HEK293T (cell line): Measurements from ENCODE around the gene RBM44.
"Not testable (repeated sequence)": the region's sequence is repeated elsewhere in the genome, so short reads cannot be mapped to it uniquely, and the experiment has no call there.

Source experiments
- CTCF ChIA-PET: fragments of 350-600 bp; formaldehyde crosslinking; extraction: SDS; loops from one replicate; lab custom pipeline; 2021; ENCODE audit warnings: antibody characterized with exemption, inconsistent platforms; lab: Yijun Ruan, JAX
- POLR2A ChIA-PET: fragments of 350-600 bp; formaldehyde crosslinking; extraction: SDS; loops from one replicate; lab custom pipeline; 2020; ENCODE audit warnings: antibody characterized with exemption, inconsistent platforms; lab: Yijun Ruan, JAX
- DNase-seq: peaks from one replicate; pipeline ENCODE4 v3.0.0; 2012; ENCODE audit warnings: mixed read lengths; ENCODE audit errors: extremely low spot score
- ARNT ChIP-seq: fragments of 450-650 bp; IDR thresholded peaks from 2 replicates; pipeline ENCODE4 v1.6.1; 2017; ENCODE audit warnings: mild to moderate bottlenecking
- BHLHE40 ChIP-seq: fragments of 450-650 bp; IDR thresholded peaks from 2 replicates; pipeline ENCODE4 v1.6.1; 2016; ENCODE audit warnings: mild to moderate bottlenecking, moderate library complexity, borderline replicate concordance
- CTBP1 ChIP-seq: fragments of 450-650 bp; IDR thresholded peaks from 2 replicates; pipeline ENCODE4 v1.6.1; 2016; ENCODE audit warnings: borderline replicate concordance
- ELF4 ChIP-seq: fragments of 450-650 bp; IDR thresholded peaks from 2 replicates; pipeline ENCODE4 v1.6.1; 2017; ENCODE audit warnings: antibody characterized with exemption
- FOXA1 ChIP-seq: fragments of 450-650 bp; IDR thresholded peaks from 2 replicates; pipeline ENCODE4 v1.6.1; 2016; ENCODE audit warnings: mild to moderate bottlenecking
- FOXK2 ChIP-seq: fragments of 450-650 bp; IDR thresholded peaks from 2 replicates; pipeline ENCODE4 v1.6.1; 2016; ENCODE audit warnings: mild to moderate bottlenecking
- FOXM1 ChIP-seq: fragments of 450-650 bp; IDR thresholded peaks from 2 replicates; pipeline ENCODE4 v1.6.1; 2017; ENCODE audit warnings: mild to moderate bottlenecking, borderline replicate concordance
- HDGF ChIP-seq: fragments of 450-650 bp; IDR thresholded peaks from 2 replicates; pipeline ENCODE4 v1.6.1; 2017; ENCODE audit warnings: antibody characterized with exemption, borderline replicate concordance
- L3MBTL2 ChIP-seq: fragments of 450-650 bp; conservative IDR thresholded peaks from 2 replicates; pipeline ENCODE4 v1.6.1; 2016; ENCODE audit warnings: mild to moderate bottlenecking
- LEF1 ChIP-seq: fragments of 450-650 bp; IDR thresholded peaks from 2 replicates; pipeline ENCODE4 v1.6.1; 2017; ENCODE audit warnings: mild to moderate bottlenecking, borderline replicate concordance
- NFRKB ChIP-seq: fragments of 450-650 bp; IDR thresholded peaks from 2 replicates; pipeline ENCODE4 v1.6.1; 2016; ENCODE audit warnings: mild to moderate bottlenecking, moderate library complexity
- SP1 ChIP-seq: fragments of 450-650 bp; IDR thresholded peaks from 2 replicates; pipeline ENCODE4 v1.6.1; 2017
- SUZ12 ChIP-seq: fragments of 450-650 bp; IDR thresholded peaks from 2 replicates; pipeline ENCODE4 v1.6.1; 2016; ENCODE audit warnings: mild to moderate bottlenecking
- TARDBP ChIP-seq: fragments of 450-650 bp; IDR thresholded peaks from 2 replicates; pipeline ENCODE4 v1.6.1; 2016
- ZNF384 ChIP-seq: fragments of 450-650 bp; IDR thresholded peaks from 2 replicates; pipeline ENCODE4 v1.6.1; 2016
- TF ChIP-seq, protein P1 (sequence below): fragments of 450-650 bp; IDR thresholded peaks from 2 replicates; pipeline ENCODE4 v1.6.1; 2016

RBM44 gene

GRCh38 chr2:237798236-237799059 lies at the start of gene RBM44:
Gene RBM44 (plus strand): TSS chr2:237798779. CDS start chr2:237813610, 14,831 bp downstream.
- POLR2A ChIA-PET = no interaction called here
- no peak for TF ChIP-seq HDGF
- TF ChIP-seq TARDBP = no peak
- TF ChIP-seq, protein P1, sequence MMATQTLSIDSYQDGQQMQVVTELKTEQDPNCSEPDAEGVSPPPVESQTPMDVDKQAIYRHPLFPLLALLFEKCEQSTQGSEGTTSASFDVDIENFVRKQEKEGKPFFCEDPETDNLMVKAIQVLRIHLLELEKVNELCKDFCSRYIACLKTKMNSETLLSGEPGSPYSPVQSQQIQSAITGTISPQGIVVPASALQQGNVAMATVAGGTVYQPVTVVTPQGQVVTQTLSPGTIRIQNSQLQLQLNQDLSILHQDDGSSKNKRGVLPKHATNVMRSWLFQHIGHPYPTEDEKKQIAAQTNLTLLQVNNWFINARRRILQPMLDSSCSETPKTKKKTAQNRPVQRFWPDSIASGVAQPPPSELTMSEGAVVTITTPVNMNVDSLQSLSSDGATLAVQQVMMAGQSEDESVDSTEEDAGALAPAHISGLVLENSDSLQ = no peak
- no peak for TF ChIP-seq CTBP1
- TF ChIP-seq FOXA1 = no peak
- no peak for TF ChIP-seq NFRKB
- TF ChIP-seq SUZ12 = no peak
- no peak for TF ChIP-seq FOXM1
- no peak for DNase-seq
- CTCF ChIA-PET = no interaction called here

- ChIA-PET CTCF (no interaction called here), POLR2A (no interaction called here)
- no peak for DNase-seq
- TF ChIP-seq HDGF (no peak), NFRKB (no peak), LEF1 (no peak), ZNF384 (no peak), TARDBP (no peak), ARNT (no peak), SP1 (no peak), L3MBTL2 (no peak), FOXK2 (no peak), BHLHE40 (no peak), FOXM1 (no peak), SUZ12 (no peak), FOXA1 (no peak), CTBP1 (no peak), ELF4 (no peak)
- TF ChIP-seq, protein P1 = no peak
Measured at GRCh38 chr2:237749002-237749401, 49.6 kb upstream of the RBM44 start.

DNA sequence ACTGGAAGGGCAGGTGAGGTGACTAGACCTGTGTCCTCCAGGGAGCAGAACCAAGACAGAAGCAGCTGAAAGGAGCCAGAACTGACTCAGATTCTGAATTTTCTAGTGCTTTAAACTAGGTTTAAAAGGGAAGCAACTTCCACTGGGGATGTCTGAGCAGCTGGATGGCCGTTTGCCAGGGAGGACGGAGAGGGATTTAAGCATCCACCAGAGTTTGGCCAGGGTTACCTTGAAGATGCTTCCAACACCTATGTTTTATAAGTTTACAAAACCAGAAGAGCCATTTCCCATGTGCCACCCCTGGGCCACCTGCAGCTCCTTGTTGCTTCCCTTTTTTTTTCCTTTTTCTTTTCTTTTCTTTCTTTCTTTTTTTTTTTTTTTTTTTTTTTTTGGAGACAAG lies 48.6 kb upstream of the RBM44 start:
- CTCF ChIA-PET = no interaction called here
- TF ChIP-seq ELF4 (no peak), TARDBP (no peak), SUZ12 (no peak)
- TF ChIP-seq, protein P1 = no peak
- no peak for DNase-seq
- POLR2A ChIA-PET = no interaction called here

DNA sequence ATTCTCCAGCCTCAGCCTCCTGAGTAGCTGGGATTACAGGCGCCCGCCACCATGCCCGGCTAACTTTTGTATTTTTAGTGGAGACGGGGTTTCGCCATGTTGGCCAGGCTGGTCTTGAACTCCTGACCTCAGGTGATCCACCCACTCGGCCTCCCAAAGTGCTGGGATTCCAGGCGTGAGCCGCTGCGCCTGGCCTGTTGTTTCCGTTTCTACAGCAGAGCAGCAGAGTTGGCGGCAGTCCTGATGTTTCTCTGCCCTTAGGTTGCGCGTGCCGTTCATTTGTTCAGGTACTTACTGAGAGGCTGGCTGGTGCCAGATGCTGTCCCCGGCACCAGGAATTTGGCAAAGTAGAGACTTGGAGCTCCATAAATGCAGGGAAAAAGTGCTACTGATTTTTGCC lies 48.1 kb upstream of the RBM44 start:
- POLR2A ChIA-PET, CTCF ChIA-PET, DNase-seq: not testable (repeated sequence)

- TF ChIP-seq SUZ12 = no peak
- no peak for TF ChIP-seq LEF1
- TF ChIP-seq FOXM1 = no peak
- no peak for TF ChIP-seq FOXA1
- no peak for TF ChIP-seq L3MBTL2
- TF ChIP-seq ZNF384 = no peak
- ChIA-PET CTCF (no interaction called here), POLR2A (no interaction called here)
- no peak for DNase-seq
Measured at GRCh38 chr2:237752761-237753165, 45.8 kb upstream of the RBM44 start.

DNA sequence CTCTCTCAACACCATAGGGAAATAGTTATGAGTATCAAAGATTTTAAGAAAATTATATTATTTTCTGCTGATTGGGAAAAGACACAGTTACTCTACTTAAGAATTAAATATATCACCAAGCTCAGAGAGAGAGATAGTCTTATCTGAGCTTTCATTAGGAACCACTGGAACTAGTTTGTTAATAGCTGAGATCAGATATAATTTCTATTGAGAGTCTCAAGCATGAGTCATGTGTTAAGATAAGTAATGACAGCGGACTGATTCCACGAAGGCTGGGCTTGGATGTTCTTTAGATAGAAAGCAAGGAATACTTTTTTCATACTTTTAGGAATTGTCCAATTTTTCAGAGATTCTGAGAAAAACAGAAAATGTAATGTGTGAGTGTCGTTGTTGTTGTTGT lies 44.4 kb upstream of the RBM44 start:
- no peak for DNase-seq
- TF ChIP-seq SUZ12 (no peak), ZNF384 (no peak), ELF4 (no peak), FOXM1 (no peak), SP1 (no peak), FOXA1 (no peak), FOXK2 (no peak), HDGF (no peak), CTBP1 (no peak), BHLHE40 (no peak), ARNT (no peak), NFRKB (no peak), LEF1 (no peak), L3MBTL2 (no peak)
- TF ChIP-seq, protein P1 = no peak
- POLR2A ChIA-PET = no interaction called here

More for the DNA sequence above, 44.4 kb upstream of the RBM44 start:
- CTCF ChIA-PET = interaction anchor here (1.0 to 1.5 kb wide), 2 partner anchors 9 to 21 kb away, joined by 4 to 8 read pairs; no protein-coding TSS in a partner anchor
